CD4-positive, alpha-beta T cell treated with Interleukin-6 for 4 hours (primary cell): ENCODE results near the gene ASIP.
A peak's percentile ranks its signal among the peaks of the same experiment; 100 is the strongest.
"Not testable (repeated sequence)": the region's sequence is repeated elsewhere in the genome, so short reads cannot be mapped to it uniquely, and the experiment has no call there.

Experiments
- DNase-seq: peaks from one replicate; pipeline ENCODE4 v3.0.0-alpha.2; 2020; ENCODE audit warnings: mixed read lengths

The ASIP gene

DNA sequence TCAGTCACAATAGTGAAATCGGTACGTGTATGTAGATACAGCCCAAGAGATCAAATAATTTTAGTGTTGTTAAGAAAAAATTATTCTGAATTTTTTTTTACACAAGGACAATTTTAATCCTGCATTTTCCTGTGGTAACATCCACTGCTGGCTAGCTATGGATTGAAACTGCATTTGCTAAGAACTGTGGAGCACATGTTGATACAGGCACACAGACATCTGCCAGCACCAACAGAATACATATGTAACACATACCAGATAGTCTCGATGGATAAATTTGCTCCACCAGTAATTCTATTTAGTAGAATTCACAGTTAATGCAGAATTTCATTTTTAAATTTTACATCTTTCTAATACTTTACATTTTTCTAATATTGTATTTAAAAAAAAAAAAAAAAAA is 2.2 kb downstream of the ASIP start:
- DNase-seq, result no peak

DNA sequence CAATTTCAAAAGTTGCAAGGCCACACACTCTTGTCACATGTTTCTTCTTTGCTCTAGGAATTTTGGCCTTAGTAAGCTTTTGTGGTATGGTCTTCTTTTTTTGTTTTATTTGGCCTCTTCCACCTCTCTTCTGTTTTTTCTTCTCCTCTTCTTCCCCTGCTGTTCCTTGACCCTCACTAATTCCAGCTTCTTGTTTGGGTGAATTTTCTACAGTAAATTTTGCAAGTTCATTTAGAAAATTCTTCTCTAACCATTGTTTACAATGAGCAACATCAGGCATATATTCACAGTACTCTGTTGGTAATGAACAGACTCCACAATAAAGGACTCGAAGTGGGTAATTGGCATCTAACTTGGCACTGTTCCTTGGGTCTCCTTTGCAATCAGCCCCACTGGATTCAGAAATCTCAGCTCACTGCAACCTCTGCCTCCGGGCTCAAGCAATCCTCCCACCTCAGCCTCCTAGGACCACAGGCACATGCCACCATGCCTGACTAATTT is 5.0 kb downstream of the ASIP start:
- DNase-seq, result no peak

DNA sequence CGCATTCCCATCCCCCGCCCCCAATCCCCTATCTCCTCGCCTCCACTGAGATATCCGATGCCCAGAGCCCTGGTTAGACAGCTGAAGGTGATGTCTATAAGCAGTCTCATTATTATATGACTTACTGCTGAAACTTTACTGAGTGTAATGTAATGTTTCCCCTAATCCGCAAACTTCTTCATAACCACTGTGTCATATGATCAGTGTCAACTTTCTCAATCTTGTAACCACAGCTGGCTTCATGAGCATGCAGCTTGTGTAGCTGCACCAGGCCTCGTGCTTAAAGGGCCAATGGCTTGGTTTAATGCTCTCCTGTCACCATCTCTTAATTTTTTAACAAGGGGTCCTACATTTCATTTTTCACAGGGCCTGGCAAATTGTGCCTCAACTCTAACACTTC is 8.1 kb downstream of the ASIP start:
- no peak for DNase-seq

DNA sequence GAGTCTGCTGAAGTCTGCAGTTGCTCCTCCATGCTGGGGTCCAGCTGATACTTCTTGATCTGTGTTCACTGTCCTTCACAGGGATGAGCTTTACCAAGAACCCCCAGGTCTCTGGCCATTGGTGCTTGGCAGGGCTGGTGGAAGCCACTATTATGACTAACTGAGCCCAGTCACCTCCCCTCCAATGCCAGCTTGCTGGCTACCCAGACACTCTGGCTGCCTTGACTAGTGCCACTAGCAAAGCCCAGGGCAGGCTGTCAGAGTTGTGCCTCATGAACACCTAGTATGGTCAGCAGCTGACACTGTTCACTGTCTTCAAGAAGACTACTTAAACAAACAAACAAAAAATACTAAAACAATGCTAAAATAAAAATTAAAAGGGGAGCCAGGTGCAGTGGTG is 8.8 kb downstream of the ASIP start:
- no peak for DNase-seq

DNA sequence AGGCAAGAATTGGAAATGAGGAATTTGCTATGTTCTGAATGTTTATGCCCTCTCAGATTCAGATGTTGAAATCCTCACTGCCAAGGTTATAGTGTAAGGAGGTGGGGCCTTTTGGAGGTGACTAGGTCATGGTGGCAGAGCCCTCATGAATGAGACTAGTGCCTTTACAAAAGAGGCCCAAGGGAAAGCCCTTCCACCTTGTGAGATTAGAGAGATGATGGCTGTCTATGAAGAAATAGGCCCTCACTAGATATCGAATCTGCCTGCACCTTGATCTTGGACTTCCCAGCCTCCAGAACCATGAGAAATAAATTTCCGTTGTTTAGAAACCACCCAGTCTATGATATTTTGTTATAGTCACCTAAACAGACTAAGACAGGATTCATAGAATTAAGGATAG is 10.4 kb downstream of the ASIP start:
- DNase-seq, result no peak

DNA sequence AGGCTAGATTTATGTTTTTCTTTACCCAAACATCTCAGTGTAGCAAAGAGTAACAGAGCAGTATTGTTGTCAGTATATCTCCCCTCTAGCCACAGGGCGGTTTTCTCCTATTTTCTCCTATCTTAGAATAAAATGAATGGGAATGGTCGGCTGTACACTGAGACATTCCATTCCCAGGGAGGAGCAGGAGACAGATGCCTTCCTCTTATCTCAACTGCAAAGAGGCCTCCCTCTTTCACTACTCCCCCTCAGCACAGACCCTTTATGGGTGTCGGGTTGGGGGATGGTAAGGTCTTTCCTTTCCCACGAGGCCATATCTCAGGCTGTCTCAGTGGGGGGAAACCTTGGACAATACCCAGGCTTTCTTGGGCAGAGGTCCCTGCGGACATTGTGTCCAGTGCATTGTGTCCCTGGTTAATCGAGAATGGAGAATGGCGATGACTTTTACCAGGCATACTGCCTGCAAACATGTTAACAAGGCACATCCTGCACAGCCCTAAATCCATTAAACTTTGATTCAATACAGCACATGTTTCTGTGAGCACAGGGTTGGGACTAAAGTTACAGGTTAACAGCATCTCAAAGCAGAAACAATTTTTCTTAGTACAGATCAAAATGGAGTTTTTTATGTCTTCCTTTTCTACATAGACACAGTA is 11.3 kb downstream of the ASIP start:
- DNase-seq, result not testable (repeated sequence)

DNA sequence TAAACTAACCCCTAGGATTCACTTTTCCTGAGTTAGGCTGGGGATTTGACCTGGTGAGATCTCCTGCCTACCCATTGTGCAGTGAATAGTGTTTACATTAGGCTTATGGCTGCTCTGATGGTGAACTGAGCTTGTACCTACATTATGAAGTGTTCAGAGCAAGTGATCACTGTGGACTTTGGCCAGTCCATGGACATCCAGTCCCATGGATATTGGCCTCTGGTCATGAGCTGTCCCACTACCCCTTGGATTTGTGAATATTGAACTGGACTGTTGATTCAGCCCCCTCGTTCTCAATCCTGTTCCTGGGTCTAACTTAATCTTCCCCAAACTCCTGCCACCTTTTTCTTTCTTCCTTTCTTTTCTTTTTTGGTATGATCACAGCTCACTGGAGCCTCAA is 13.8 kb downstream of the ASIP start:
- DNase-seq, result no peak

DNA sequence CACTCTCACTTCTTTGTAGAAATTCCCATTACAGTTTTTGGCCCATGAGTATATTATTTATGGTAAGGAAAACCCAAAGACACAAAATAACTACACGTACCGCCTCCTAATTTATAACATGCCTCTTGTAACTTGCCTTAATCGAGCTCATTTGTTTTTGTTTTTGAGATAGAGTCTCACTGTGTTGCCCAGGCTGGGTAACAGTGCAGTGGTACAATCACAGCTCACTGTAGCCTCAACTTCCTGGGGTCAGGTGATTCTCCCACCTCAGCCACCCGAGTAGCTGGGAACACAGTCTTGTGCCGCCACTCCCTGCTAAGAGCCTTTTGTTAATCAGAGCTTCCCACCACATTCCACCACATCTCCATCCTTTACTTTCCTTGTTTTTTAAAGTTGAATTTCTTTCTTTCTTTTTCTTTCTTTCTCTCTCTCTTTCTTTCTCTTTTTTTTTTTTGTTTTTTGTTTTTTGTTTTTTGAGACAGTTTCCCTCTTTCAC is 15.5 kb downstream of the ASIP start:
- DNase-seq, result no peak

DNA sequence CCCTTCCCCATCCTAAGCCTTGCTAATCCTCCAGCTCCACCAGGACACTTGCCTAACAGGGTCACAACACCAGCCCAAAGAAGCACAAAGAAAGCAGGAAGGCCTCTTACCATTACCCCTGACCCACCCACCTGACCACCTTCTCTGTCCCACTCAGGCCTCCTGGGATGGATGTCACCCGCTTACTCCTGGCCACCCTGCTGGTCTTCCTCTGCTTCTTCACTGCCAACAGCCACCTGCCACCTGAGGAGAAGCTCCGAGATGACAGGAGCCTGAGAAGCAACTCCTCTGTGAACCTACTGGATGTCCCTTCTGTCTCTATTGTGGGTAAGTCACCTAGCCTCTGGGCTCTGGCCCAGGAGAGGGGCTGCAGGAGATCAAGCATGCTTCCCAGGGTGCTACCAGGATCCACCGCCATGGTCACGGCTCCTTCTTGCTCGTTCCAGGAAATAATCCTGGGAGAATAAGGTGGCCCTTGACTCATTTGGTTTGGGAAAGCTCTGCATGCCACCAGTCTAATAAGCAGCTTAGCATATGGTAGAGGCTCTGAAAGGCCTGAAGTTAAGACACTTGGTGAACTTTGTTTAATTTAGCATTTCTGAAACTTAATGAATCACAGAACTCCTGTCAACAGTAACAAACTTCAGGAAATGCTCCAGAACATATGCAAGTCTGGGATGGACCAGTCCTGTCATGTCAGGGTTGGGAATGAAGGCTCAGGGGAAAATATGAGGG is 19.2 kb downstream of the ASIP start:
- no peak for DNase-seq

DNA sequence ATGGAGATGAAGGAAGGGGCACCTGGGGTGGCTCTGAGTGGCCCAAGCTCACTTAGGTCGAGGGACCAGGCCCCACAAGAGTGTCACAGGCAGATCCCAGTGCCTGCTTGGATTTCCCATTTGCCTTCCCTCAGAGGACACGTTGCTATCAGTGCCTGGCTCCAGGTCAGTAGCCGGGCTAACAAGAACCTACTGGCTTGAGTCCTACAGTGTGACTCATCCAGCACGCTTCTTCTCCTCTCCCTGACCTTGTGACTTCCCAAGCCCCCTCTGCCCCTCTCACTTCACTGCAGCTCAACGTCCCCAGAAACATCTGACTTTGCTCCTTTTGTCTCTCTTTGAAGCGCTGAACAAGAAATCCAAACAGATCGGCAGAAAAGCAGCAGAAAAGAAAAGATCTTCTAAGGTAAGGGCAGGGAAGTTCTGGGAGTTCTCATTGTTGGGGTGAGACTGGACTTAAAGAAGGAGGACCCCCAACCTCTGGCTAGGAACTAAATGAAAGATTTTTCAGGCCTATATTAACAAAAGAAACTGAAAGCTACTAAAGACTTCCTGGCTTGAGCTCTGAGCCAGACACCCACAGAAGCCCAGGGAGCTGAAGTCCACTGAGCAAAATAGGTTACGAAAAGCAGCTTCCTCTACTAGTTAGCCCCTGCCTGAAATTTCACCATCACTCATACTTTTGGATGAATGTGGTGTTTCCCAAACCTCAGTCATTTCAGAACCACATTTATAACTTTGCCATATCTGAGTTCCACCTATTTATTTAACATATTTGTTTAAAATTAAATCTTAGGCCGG is 21.5 kb downstream of the ASIP start:
- DNase-seq, result no peak

DNA sequence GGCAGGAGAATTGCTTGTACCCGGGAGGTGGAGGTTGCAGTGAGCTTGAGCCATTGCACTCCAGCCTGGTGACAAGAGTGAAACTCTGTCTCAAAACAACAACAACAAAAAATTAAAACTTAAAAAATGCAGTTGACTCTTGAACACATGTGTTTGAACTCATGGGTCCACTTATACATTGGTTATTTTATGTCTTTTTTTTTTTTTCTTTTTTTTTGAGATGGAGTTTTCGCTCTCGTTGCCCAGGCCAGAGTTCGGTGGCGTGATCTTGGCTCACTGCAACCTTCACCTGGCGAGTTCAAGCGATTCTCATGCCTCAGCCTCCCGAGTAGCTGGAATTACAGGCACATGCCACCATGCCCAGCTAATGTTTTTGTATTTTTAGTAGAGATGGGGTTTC is 22.2 kb downstream of the ASIP start:
- not testable (repeated sequence) for DNase-seq

DNA sequence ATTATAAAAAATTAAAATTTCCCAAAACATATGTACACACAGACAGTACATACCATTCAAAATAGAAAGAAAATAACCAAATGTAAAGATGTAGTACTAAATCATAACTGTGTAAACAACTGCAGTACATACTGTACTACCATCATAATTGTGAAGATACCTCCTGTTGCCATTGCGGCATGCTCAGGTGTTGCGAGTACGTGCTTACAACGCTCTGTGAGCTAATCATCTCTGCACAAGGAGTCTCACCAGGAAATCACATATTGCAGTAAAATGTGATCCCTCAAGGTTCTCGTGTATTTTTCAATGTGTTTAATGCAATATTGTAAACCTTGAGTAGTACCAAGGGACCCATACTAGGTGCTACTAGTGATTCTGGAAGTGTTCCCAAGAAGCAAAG is 22.9 kb downstream of the ASIP start:
- no peak for DNase-seq

DNA sequence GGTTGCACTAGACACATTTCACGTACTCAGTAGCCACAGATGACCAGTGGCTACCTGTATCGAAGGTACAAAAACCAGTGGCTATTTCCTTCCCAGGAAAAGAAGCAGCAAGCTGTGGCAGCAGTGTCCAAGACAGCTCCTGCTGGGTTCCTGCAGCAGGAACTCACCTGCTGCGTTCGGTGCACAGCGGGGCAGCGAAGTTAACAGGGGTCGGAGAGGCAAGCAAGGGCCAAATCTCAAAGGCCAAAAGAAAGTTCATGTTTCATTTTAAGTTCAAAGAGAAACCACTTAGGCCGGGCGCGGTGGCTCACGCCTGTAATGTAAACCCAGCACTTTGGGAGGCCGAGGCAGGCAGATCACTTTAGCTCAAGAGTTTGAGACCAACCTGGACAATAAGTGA is 26.9 kb downstream of the ASIP start:
- no peak for DNase-seq

DNA sequence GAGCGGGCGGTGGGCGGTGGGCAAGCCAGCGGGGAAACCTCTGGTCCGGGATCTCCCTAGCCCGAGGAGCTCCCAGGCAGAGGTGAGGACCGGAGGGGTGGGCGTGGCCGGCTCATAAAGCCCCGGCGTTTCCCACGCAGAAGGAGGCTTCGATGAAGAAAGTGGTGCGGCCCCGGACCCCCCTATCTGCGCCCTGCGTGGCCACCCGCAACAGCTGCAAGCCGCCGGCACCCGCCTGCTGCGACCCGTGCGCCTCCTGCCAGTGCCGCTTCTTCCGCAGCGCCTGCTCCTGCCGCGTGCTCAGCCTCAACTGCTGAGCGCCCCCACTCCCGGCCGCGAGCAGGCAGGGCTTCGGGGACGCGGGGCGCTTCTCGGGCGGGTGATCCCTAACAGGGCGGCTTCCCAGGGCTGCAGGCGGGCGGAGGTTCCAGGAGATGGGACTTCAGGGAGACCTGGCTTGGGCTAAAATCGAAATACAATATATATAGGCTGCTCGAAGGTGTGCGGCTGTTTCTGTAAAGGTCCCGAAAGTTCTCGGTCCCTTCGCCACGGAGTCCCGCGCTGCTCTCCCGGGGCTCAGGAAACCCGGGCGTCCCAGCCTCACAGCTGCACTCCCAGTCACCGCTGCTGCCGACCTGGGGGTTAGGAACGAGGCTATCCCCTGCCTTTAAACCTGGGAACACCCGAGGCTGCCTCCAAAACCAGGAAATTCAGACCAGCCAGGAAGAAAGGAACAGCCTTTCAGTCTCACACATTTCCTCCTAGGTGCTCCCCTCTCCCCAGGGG is 27.8 kb downstream of the ASIP start:
- DNase-seq, result peak; percentile 52

DNA sequence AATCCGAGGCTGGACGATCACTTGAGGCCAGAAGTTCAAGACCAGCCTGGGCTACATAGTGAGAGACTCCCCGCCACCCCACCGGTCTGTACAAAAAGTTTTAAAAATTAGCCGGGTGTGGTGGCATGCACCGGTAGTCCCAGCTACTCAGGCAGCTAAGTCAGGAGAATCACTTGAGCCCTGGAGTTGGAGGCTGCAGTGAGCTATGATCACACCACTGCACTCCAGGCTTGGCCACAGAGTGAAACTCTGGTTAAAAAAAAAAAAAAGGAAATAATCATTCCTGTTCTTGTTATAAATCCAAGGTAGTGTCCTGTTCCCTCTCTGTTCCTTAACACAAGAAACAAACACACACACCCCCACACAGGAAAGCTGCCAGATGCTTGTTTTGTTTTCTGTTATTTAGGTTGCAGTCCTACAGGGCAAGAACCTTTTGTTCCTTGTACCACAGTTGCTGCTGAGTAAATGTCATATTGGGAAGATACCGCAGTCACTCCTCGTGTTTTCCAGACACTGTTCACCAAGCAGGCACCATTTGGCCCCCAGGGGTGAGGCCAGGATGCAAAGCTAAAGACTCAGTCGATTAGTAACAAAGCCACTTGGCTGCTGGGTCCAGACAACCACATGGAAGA is 28.9 kb downstream of the ASIP start:
- DNase-seq, result no peak

DNA sequence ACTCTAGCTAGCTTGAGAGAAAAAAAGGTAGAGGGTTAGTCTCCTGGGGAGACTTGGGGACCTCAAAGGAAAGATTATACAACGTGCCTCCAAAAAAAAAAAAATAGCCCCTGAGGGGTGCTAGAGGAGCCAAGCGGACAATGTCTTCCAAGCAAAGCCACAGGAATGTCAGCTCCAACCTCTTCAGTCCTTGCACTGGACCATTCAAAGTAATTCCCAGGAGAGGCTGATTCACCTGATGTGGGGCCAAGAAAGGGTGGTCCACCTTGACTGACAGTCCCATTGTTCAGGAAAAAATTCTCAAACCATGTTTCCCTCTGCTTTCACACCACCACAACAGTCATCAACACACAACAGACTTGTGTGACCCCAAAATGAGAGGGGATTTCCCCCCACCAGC is 30.7 kb downstream of the ASIP start:
- DNase-seq, result no peak

DNA sequence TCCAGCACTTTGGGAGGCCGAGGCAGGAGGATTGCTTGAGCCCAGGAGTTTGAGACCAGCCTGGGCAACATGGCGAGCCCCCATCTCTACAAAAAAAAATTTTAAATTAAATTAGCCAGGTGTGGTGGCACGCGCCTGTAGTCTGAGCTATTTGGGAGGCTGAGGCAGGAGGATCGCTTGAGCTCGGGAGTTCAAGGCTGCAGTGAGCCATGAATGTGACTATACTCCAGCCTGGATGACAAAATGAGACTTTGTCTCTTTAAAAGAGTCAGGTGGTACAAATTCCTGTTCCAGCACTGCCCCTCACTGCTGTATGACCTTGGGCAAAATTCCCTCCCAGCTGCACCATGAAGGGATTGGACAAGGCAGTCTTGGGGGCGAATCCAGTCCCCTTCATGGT is 33.5 kb downstream of the ASIP start:
- no peak for DNase-seq

DNA sequence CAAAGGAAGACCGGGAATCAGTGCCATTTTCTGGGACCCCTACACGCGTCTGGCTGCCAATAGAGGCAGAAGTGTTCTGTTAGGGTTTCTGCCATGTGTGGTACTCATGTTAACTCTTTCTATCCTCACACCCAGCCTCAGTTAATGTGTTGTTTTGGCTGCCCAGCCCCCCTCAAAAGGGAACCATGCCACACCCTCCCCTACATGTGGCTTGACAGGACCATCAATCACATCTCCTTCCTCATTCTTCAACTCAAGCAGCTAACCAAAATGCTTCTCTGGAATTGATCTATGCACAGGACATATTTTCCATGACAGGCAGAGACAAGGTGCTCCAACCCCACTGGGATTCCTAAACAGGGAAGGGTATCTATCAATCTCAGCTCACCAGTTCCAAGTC is 40.0 kb downstream of the ASIP start:
- no peak for DNase-seq

DNA sequence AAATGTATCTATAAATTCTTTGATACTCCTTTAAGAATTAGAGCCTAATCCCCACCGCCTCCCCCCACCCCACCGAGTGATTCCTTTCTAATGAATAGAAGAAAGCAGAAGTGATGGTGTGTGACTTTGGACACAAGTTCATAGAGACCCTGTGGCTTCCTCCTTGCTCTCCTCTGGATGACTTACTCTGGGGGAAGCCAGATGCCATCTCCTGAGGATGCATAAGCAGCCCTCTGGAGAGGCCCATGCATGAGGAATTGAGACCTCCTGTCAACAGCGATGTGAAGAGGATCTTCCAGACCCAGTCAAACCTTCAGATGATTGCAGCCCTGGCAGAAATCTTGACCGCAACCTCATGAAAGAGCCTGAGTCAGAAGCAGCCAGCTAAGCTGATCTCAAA is 40.8 kb downstream of the ASIP start:
- DNase-seq, result no peak

DNA sequence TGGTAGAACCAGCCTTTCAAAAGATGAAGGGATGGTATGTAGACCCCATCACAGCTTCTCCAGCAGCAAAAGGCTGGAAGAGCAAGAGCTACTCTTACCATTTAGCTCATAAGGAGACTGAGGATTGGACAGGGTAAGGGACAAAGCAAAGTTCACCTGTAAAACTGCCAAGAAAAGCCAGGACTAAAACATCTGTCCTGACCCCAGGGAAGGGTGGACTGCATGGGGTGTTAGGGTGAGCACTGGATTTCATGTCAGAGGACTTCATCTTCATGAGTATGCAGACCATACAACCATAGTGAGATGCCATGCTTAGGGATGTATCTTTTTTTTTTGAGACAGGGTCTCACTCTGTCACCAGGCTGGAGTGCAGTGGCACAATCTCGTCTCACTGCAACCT is 42.6 kb downstream of the ASIP start:
- no peak for DNase-seq

DNA sequence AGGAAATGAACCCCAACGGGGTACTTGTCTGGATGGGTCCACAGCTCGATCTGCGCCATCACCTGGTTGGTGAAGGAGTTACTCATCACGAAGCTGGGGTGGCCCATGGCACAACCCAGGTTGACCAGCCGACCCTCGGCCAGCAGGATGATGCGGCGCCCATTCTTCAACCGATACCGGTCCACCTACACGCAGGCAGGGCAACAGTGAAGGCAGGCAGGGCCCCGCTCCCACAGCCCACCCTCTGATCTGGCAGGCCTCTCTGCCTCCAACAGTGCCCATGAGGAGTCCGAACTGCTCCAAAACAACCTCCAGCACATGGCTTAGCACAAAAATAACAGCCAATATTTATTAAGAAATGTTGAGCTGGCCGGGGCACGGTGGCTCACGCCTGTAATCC is 44.2 kb downstream of the ASIP start:
- no peak for DNase-seq

DNA sequence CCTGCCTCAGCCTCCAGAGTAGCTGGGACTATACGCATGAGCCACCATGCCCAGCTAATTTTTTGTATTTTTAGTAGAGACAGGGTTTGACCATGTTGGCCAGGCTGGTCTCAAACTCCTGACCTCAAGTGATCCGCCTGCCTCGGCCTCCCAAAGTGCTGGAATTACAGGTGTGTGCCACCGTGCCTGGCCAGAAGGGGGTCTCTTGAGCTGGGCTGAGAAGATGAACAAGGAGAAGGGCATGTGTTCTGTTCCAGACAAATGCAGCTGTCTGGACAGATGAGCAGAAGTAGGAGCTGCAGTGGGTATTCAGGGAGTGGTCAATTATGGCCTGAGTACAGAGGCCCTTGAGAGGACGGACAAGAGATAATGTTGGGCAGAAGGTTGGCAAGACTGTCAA is 46.3 kb downstream of the ASIP start:
- DNase-seq, result not testable (repeated sequence)
